OCI-LY1 (cell line): ENCODE results near the gene SLC17A3.

ENCODE experiments used
- H2AFZ ChIP-seq: fragments of 200-600 bp; sonication (generic), shearing (Covaris generic); 2 replicates; pipeline ENCODE4 v1.6.0; 2014; ENCODE audit warnings: antibody characterized with exemption, mild to moderate bottlenecking, low read length
- H3F3A ChIP-seq: fragments of 200-600 bp; sonication (generic), shearing (Covaris generic); 2 replicates; pipeline ENCODE4 v1.6.0; 2014; ENCODE audit warnings: mild to moderate bottlenecking, antibody characterized with exemption, low read length, moderate library complexity; ENCODE audit not compliant: insufficient read depth
- H3K27ac ChIP-seq: fragments of 200-600 bp; sonication (generic); 2 replicates; pipeline ENCODE4 v1.5.1; 2014; ENCODE audit warnings: low read length, mixed run types, mild to moderate bottlenecking, low read depth; ENCODE audit not compliant: poor library complexity, severe bottlenecking
- H3K27me3 ChIP-seq: fragments of 200-600 bp; sonication (generic); 2 replicates; pipeline ENCODE4 v1.6.0; 2014; ENCODE audit warnings: antibody characterized with exemption, mild to moderate bottlenecking, low read length, moderate library complexity; ENCODE audit not compliant: insufficient read depth
- H3K36me3 ChIP-seq: fragments of 200-600 bp; sonication (generic); 2 replicates; pipeline ENCODE4 v1.6.1; 2014; ENCODE audit warnings: mild to moderate bottlenecking, antibody characterized with exemption, low read length, moderate library complexity, mixed read lengths; ENCODE audit not compliant: insufficient read depth
- H3K4me1 ChIP-seq: fragments of 200-600 bp; sonication (generic); 2 replicates; pipeline ENCODE4 v1.5.1; 2014; ENCODE audit warnings: mild to moderate bottlenecking, low read length, moderate library complexity; ENCODE audit not compliant: insufficient read depth, severe bottlenecking
- H3K4me2 ChIP-seq: fragments of 200-600 bp; sonication (generic), shearing (Covaris generic); 2 replicates; pipeline ENCODE4 v1.6.1; 2014; ENCODE audit warnings: low read length
- H3K4me3 ChIP-seq: fragments of 200-600 bp; sonication (generic); 2 replicates; pipeline ENCODE4 v1.5.1; 2014; ENCODE audit warnings: low read length, low read depth, mild to moderate bottlenecking, mixed read lengths; ENCODE audit not compliant: poor library complexity, severe bottlenecking
- H3K79me2 ChIP-seq: fragments of 200-600 bp; shearing (Covaris generic); 2 replicates; pipeline ENCODE4 v1.6.1; 2016; ENCODE audit warnings: mixed run types, low read length, mixed read lengths; ENCODE audit not compliant: insufficient read depth
- H3K9ac ChIP-seq: fragments of 200-600 bp; sonication (generic), shearing (Covaris generic); 2 replicates; pipeline ENCODE4 v1.6.1; 2014; ENCODE audit warnings: mild to moderate bottlenecking, low read length, mixed read lengths
- H3K9me2 ChIP-seq: fragments of 200-600 bp; sonication (generic), shearing (Covaris generic); 2 replicates; pipeline ENCODE4 v1.6.1; 2014; ENCODE audit warnings: low read depth, mild to moderate bottlenecking, low read length, mixed read lengths
- H3K9me3 ChIP-seq: fragments of 200-600 bp; shearing (Covaris generic); 2 replicates; pipeline ENCODE4 v1.6.1; 2014; ENCODE audit warnings: low read length, mixed read lengths
- H4K20me1 ChIP-seq: fragments of 200-600 bp; sonication (generic), shearing (Covaris generic); 2 replicates; pipeline ENCODE4 v1.6.0; 2016; ENCODE audit warnings: mild to moderate bottlenecking, low read length; ENCODE audit not compliant: insufficient read depth
- EZH2 ChIP-seq: fragments of 200-600 bp; sonication (generic), shearing (Covaris generic); IDR thresholded peaks from 2 replicates; pipeline ENCODE4 v1.8.0; 2017; ENCODE audit warnings: borderline replicate concordance, mixed run types, mild to moderate bottlenecking, antibody characterized with exemption, low read length, moderate library complexity, mixed read lengths
- TF ChIP-seq, protein P1 (sequence below): fragments of 200-600 bp; sonication (generic), shearing (Covaris generic); IDR thresholded peaks from 2 replicates; pipeline ENCODE4 v1.5.1; 2017; ENCODE audit warnings: mild to moderate bottlenecking, antibody characterized with exemption, low read length, moderate library complexity, mixed read lengths

SLC17A3 gene

DNA sequence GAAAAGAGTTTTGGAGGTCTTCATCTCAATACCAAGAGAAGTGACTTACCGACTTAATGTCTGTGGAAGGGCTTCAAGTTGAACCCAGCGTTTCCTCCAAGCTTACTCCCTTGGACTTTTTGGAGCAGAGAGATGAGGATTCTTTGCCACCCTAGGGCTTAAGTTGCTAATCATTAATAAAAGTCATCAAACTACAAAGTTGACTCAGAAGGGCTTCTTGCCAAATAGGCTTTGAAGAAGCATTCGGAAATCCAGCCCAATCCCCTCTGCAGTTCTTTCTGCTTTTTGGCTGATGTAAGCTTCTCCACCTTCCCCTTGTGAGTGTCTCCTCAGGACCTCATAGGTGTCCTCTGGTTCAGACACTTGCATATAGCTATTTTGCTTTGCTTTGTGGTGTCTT is at the start of gene SLC17A3:
TSS of gene SLC17A3 (minus strand) at position 126 of the 400 bp plus-strand sequence. CDS start 5,856 bp downstream, outside the sequence.
- H3K4me3 ChIP-seq = no peak within 1 kb of the TSS
- H3K9ac ChIP-seq = no peak within 1 kb of the TSS
- no peak within 1 kb of the TSS for H2AFZ ChIP-seq
- no peaks in the 10 kb centered on the region for H3K36me3 ChIP-seq
- H3K4me1 ChIP-seq = no peaks in the 10 kb centered on the region
- no peaks in the 10 kb centered on the region for H3K9me2 ChIP-seq
- H3K4me2 ChIP-seq = no peak within 1 kb of the TSS
- H3K79me2 ChIP-seq = no peaks in the 10 kb centered on the region
- H3K27ac ChIP-seq = no peak within 1 kb of the TSS
- no peaks in the 10 kb centered on the region for H3K27me3 ChIP-seq
- H4K20me1 ChIP-seq = no peaks in the 10 kb centered on the region
- TF ChIP-seq, protein P1, sequence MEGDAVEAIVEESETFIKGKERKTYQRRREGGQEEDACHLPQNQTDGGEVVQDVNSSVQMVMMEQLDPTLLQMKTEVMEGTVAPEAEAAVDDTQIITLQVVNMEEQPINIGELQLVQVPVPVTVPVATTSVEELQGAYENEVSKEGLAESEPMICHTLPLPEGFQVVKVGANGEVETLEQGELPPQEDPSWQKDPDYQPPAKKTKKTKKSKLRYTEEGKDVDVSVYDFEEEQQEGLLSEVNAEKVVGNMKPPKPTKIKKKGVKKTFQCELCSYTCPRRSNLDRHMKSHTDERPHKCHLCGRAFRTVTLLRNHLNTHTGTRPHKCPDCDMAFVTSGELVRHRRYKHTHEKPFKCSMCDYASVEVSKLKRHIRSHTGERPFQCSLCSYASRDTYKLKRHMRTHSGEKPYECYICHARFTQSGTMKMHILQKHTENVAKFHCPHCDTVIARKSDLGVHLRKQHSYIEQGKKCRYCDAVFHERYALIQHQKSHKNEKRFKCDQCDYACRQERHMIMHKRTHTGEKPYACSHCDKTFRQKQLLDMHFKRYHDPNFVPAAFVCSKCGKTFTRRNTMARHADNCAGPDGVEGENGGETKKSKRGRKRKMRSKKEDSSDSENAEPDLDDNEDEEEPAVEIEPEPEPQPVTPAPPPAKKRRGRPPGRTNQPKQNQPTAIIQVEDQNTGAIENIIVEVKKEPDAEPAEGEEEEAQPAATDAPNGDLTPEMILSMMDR = no peak
- TF ChIP-seq EZH2 = no peak
- no peaks in the 10 kb centered on the region for H3F3A ChIP-seq
- no peaks in the 10 kb centered on the region for H3K9me3 ChIP-seq

- Histone ChIP-seq H3K9ac (no peak overlapping the region), H3K4me1 (no peaks in the 10 kb centered on the region), H3K79me2 (no peaks in the 10 kb centered on the region), H3K36me3 (no peaks in the 10 kb centered on the region), H3K9me2 (no peaks in the 10 kb centered on the region), H3K27me3 (no peaks in the 10 kb centered on the region), H3F3A (no peaks in the 10 kb centered on the region), H3K27ac (no peak overlapping the region), H3K4me2 (no peak overlapping the region), H3K4me3 (no peak overlapping the region), H2AFZ (no peak overlapping the region), H4K20me1 (no peaks in the 10 kb centered on the region), H3K9me3 (no peaks in the 10 kb centered on the region)
- TF ChIP-seq EZH2 = no peak
- TF ChIP-seq, protein P1 = no peak
Measured at GRCh38 chr6:25922301-25922700, 48.3 kb upstream of the SLC17A3 start.

- Histone ChIP-seq H3K4me2 (no peak overlapping the region), H3K79me2 (no peaks in the 10 kb centered on the region), H3K4me1 (no peaks in the 10 kb centered on the region), H3K27ac (no peak overlapping the region), H3K27me3 (no peaks in the 10 kb centered on the region; the same call in 1 of the 2 replicates), H3K36me3 (no peaks in the 10 kb centered on the region), H2AFZ (no peak overlapping the region), H3K9ac (no peak overlapping the region), H3K9me3 (no peaks in the 10 kb centered on the region), H3K9me2 (no peaks in the 10 kb centered on the region), H4K20me1 (no peaks in the 10 kb centered on the region), H3F3A (no peaks in the 10 kb centered on the region), H3K4me3 (no peak overlapping the region)
- TF ChIP-seq EZH2 = no peak
- TF ChIP-seq, protein P1 = no peak
Measured at GRCh38 chr6:25921525-25922203, 47.6 kb upstream of the SLC17A3 start.
